ENCODE data around the gene EFCAB8.

The EFCAB8 gene

DNA sequence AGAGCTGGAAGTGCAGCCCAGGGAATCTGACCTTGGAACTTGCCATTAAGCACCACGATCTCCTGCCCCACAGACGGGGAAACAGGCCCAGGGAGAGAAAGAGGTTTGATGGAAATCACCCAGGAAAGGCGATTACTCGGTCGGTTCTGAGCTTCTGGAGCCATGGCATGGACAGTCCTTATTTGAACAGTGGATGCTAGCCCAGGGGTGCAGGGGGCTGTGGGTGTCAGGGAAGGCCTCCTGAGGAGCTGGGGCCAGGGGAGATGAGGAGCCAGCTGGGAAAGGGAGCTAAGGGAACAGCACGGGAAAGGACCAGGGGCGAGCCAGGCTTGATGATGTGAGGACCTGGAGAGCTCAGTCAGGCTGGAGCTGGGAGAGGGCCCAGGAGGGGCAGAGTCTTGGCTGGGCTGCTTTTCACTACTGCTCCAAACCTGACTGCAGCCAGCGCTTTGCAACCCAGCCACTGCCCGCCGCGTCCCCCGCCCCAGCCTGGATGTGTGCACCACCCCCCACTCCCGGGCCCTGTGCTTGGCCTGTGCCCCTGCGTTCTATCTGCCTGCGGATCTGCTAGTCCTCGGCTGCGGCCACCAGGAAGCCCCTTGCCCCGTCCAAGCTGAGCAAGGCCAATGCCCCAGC lies 127.7 kb downstream of the EFCAB8 start:
- TF ChIP-seq, protein P1, sequence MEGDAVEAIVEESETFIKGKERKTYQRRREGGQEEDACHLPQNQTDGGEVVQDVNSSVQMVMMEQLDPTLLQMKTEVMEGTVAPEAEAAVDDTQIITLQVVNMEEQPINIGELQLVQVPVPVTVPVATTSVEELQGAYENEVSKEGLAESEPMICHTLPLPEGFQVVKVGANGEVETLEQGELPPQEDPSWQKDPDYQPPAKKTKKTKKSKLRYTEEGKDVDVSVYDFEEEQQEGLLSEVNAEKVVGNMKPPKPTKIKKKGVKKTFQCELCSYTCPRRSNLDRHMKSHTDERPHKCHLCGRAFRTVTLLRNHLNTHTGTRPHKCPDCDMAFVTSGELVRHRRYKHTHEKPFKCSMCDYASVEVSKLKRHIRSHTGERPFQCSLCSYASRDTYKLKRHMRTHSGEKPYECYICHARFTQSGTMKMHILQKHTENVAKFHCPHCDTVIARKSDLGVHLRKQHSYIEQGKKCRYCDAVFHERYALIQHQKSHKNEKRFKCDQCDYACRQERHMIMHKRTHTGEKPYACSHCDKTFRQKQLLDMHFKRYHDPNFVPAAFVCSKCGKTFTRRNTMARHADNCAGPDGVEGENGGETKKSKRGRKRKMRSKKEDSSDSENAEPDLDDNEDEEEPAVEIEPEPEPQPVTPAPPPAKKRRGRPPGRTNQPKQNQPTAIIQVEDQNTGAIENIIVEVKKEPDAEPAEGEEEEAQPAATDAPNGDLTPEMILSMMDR (IDR thresholded peaks at IDR 0.05; ENCODE audit: low read depth, low read length, missing control alignments), result no peak
- H3K4me3 ChIP-seq (ENCODE audit: low read depth, low read length), result no peak overlapping the region
- no peak for DNase-seq (ENCODE audit: low read depth)

DNA sequence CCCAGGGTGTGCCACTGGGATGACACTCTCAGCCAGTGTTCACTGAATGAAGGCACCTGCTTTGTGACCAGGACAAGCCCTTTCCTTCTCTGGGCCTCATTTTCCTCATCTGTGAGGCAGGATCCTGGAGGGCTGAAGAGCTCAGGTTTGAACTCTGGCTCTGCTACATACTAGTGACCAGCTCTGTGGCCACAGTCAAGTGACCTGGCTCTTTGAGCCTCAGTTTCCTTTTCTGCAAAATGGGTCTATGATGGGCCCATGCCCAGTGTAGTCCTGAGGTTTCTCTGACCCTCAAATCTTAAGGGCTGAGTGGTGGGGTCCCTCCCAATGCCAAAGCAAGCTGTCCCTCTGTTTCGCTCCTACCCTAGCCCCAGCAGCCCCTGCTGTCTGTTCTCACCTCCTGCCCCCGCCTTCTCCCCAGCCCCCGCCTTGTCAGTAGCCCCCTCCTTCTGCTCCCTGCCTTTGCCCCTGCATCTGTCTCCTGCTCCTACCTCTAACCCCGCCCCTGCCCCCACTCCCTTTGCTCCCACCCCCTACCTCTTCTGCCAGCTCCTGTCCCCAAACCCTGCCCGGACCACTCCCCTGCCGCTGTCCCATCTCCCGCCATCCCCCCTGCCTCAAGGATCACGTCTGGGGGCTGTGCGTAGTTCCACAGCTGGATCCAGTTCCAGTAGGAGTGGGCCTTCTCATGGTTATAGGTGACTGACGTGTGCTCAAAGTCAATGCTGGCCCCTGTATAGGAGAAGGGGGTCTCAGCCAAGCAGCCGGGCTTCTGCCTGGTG lies 128.5 kb downstream of the EFCAB8 start:
- TF ChIP-seq, protein P1 (IDR thresholded peaks at IDR 0.05; ENCODE audit: low read depth, low read length, missing control alignments), result no peak
- no peak for DNase-seq (ENCODE audit: low read depth)
- H3K4me3 ChIP-seq (ENCODE audit: low read depth, low read length), result no peak overlapping the region

DNA sequence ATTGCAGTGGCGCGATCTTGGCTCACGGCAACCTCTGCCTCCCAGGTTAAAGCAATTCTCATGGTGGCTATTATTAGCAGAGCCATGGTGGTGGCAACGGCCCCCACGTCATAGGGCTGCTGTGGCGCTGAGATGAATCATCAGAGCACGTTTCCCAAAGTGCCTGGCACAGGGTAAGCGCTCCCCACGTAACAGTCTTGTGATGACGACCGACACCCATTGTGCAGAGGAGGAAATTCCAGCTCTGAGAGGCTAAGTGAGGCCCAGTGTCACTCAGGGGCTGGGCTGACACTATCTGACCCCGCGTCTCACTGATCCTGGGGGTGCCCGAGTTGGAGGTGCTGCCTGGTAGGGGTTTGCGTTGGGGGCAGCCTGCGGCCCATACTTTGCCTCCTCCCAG lies 129.3 kb downstream of the EFCAB8 start:
- no peak overlapping the region for H3K4me3 ChIP-seq (ENCODE audit: low read depth, low read length)
- DNase-seq (ENCODE audit: low read depth), result no peak
- TF ChIP-seq, protein P1 (IDR thresholded peaks at IDR 0.05; ENCODE audit: low read depth, low read length, missing control alignments), result no peak

- TF ChIP-seq, protein P1 (IDR thresholded peaks at IDR 0.05; ENCODE audit: low read depth, low read length, missing control alignments), result no peak
- no peak for DNase-seq (ENCODE audit: low read depth)
- H3K4me3 ChIP-seq (ENCODE audit: low read depth, low read length), result no peak overlapping the region
Measured at GRCh38 chr20:32989507-32990283, 131.0 kb downstream of the EFCAB8 start.

GRCh38 chr20:32990426-32990825 lies 131.7 kb downstream of the EFCAB8 start:
- H3K4me3 ChIP-seq (ENCODE audit: low read depth, low read length), result no peak overlapping the region
- DNase-seq (ENCODE audit: low read depth), result no peak
- TF ChIP-seq, protein P1 (IDR thresholded peaks at IDR 0.05; ENCODE audit: low read depth, low read length, missing control alignments), result no peak

DNA sequence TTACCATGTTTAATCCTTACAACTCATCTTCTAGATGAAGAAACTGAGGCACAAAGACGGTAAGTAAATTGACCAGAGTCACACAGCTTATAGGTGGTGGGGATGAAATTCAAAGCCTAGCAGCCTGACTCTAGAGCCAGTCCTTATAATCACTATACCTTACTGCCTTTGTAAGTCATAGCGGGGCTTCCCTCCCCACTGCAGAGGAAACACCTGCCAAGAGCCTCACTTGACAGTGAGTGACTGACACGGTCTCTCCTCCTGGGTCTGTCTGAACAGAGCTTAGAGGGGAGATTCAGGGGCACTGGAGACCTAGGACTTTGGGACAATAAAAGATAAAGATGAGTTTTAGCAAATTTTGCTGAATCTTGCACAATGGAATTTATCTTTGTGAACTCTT lies 132.7 kb downstream of the EFCAB8 start:
- H3K4me3 ChIP-seq (ENCODE audit: low read depth, low read length), result no peak overlapping the region
- TF ChIP-seq, protein P1 (IDR thresholded peaks at IDR 0.05; ENCODE audit: low read depth, low read length, missing control alignments), result no peak
- DNase-seq (ENCODE audit: low read depth), result no peak

Measured in GM12864 (cell line).